ENCODE measurements around the gene EVI5L.
A peak's percentile ranks its signal among the peaks of the same experiment; 100 is the strongest.
"Not testable (repeated sequence)": the region's sequence is repeated elsewhere in the genome, so short reads cannot be mapped to it uniquely, and the experiment has no call there.

EVI5L gene

GRCh38 chr19:7847664-7848063 is 17.6 kb downstream of the EVI5L start:
- no peak for DNase-seq

GRCh38 chr19:7848779-7849457 is 18.9 kb downstream of the EVI5L start:
- DNase-seq = no peak

- no peak for DNase-seq
Observed at GRCh38 chr19:7849631-7849999, 19.6 kb downstream of the EVI5L start.

- no peak for DNase-seq
Observed at GRCh38 chr19:7850000-7850813, 20.2 kb downstream of the EVI5L start.

GRCh38 chr19:7850945-7851622 is 21.1 kb downstream of the EVI5L start:
- DNase-seq = no peak

GRCh38 chr19:7851623-7852500 is 21.8 kb downstream of the EVI5L start:
- DNase-seq = no peak

- DNase-seq = peak; percentile 92
Observed at GRCh38 chr19:7852851-7853769, 23.1 kb downstream of the EVI5L start.

- DNase-seq = no peak
Observed at GRCh38 chr19:7853770-7854128, 23.7 kb downstream of the EVI5L start.

GRCh38 chr19:7855426-7856108 is 25.5 kb downstream of the EVI5L start:
- DNase-seq = no peak

- DNase-seq = no peak
Observed at GRCh38 chr19:7856109-7856591, 26.1 kb downstream of the EVI5L start.

- peak; percentile 36 for DNase-seq
Observed at GRCh38 chr19:7856679-7857663, 27.0 kb downstream of the EVI5L start.

GRCh38 chr19:7857727-7858108 is 27.7 kb downstream of the EVI5L start:
- no peak for DNase-seq

GRCh38 chr19:7858109-7858770 is 28.2 kb downstream of the EVI5L start:
- peak; percentile 85 for DNase-seq

- DNase-seq = not testable (repeated sequence)
Observed at GRCh38 chr19:7859087-7859486, 29.1 kb downstream of the EVI5L start.

GRCh38 chr19:7859831-7860713 is 30.1 kb downstream of the EVI5L start:
- DNase-seq = no peak

GRCh38 chr19:7860714-7861618 is 30.9 kb downstream of the EVI5L start:
- DNase-seq = no peak

Data from NCI-H510A (cell line).